ENCODE results near the gene SLC26A5.

- no peak for TF ChIP-seq CTCF (IDR thresholded peaks at IDR 0.05 in 4 of 5, conservative IDR thresholded peaks at IDR 0.05 in 1 of 5)
- TF ChIP-seq POLR2A (IDR thresholded peaks at IDR 0.05) = no peak
Observed at GRCh38 chr7:103413407-103413806, 32.6 kb downstream of the SLC26A5 start.

Data from gastrocnemius medialis (tissue), 4 donors.